Thymus (tissue), 11 donors: Measurements from ENCODE around the gene CGN. TPM values are rescaled to one million over a fixed set of nuclear protein-coding genes. Genes with fewer than 3 reads are reported as not detected.

Experiments
- DNase-seq, 9 donors: peaks; one replicate each; pipeline ENCODE4 v3.0.0-alpha.2; 2013; ENCODE audit warnings: low spot score in 9 of 9, low read depth in 6 of 9, missing footprints in 1 of 9
- H3K27ac ChIP-seq, 2 donors: one replicate each; pipeline ENCODE4 v1.5.1; 2013; ENCODE audit warnings: control low read depth in 1 of 2, low read depth in 1 of 2, low read length in 1 of 2, mild to moderate bottlenecking in 1 of 2, moderate library complexity in 1 of 2
- H3K27me3 ChIP-seq, 2 donors: one replicate each; pipeline ENCODE4 v1.5.1; 2013; ENCODE audit warnings: low read length in 1 of 2; ENCODE audit not compliant: control insufficient read depth in 2 of 2, insufficient read depth in 1 of 2
- H3K36me3 ChIP-seq, 2 donors: one replicate each; pipeline ENCODE4 v1.5.1; 2013; ENCODE audit warnings: low read length in 1 of 2, mild to moderate bottlenecking in 1 of 2, moderate library complexity in 1 of 2; ENCODE audit not compliant: control insufficient read depth in 2 of 2, insufficient read depth in 2 of 2
- H3K4me1 ChIP-seq, 2 donors: one replicate each; pipeline ENCODE4 v1.5.1; 2013; ENCODE audit warnings: low read length in 2 of 2; ENCODE audit not compliant: control insufficient read depth in 2 of 2, insufficient read depth in 2 of 2
- H3K4me3 ChIP-seq, 2 donors: one replicate each; pipeline ENCODE4 v1.5.1; 2013; ENCODE audit warnings: low read length in 2 of 2, control low read depth in 1 of 2, mild to moderate bottlenecking in 1 of 2
- H3K9me3 ChIP-seq, 2 donors: one replicate each; pipeline ENCODE4 v1.5.1; 2013; ENCODE audit warnings: low read length in 1 of 2, mild to moderate bottlenecking in 1 of 2; ENCODE audit not compliant: control insufficient read depth in 2 of 2, insufficient read depth in 1 of 2
- WGBS: extraction: QIAGEN DNeasy Blood & Tissue Kit; methylation state at CpG from one replicate; pipeline ENCODE4 v1.1.7; 2013; 5-methylcytosine and 5-hydroxymethylcytosine counted together
- polyA plus RNA-seq: library from polyadenylated mRNA; stranded (reverse); fragments of 200-250 nt; gene quantifications from one replicate; pipeline ENCODE4 v1.2.3, GENCODE V29; 2013
- total RNA-seq: library from RNA; stranded (reverse); fragments of 120-200 nt; gene quantifications from one replicate; pipeline ENCODE4 v1.2.4, GENCODE V29; 2013
- donor health status: healthy.

The CGN gene
- total and polyA plus RNA-seq, 2 donors: 0.90 to 2.8 TPM

GRCh38 chr1:151570819-151571218 lies 59.6 kb downstream of the CGN start:
- Histone ChIP-seq H3K36me3 (no peaks in the 10 kb centered on the region), H3K27ac (no peak overlapping the region), H3K9me3 (no peaks in the 10 kb centered on the region), H3K4me3 (no peak overlapping the region), H3K27me3 (no peaks in the 10 kb centered on the region), H3K4me1 (no peaks in the 10 kb centered on the region)
- no peak for DNase-seq
- 82% methylated on average over 1 of the region's 1 CpG for WGBS

GRCh38 chr1:151574575-151575529 lies 63.7 kb downstream of the CGN start:
- Histone ChIP-seq H3K27ac (no peak overlapping the region), H3K36me3 (peaks cover 0 to 3% of the 10 kb centered on the region in 2 donors), H3K4me3 (no peak overlapping the region), H3K27me3 (no peaks in the 10 kb centered on the region), H3K9me3 (no peaks in the 10 kb centered on the region), H3K4me1 (no peaks in the 10 kb centered on the region)
- no peak for DNase-seq
- 96% methylated on average over 12 of the region's 12 CpGs for WGBS

GRCh38 chr1:151577173-151577572 lies 66.0 kb downstream of the CGN start:
- H3K36me3 ChIP-seq: peaks cover 0 to 3% of the 10 kb centered on the region in 2 donors

GRCh38 chr1:151578941-151579340 lies 67.8 kb downstream of the CGN start:
- H3K27ac ChIP-seq: no peak overlapping the region
- H3K36me3 ChIP-seq: peaks cover 0 to 3% of the 10 kb centered on the region in 2 donors
- H3K4me1 ChIP-seq: no peaks in the 10 kb centered on the region
- no peak for DNase-seq
- WGBS: 97% methylated on average over 1 of the region's 1 CpG
- H3K27me3 ChIP-seq: no peaks in the 10 kb centered on the region
- no peak overlapping the region for H3K4me3 ChIP-seq
- no peaks in the 10 kb centered on the region for H3K9me3 ChIP-seq

More at GRCh38 chr1:151577173-151577572, 66.0 kb downstream of the CGN start:
- H3K4me3 ChIP-seq: no peak overlapping the region
- no peak overlapping the region for H3K27ac ChIP-seq
- WGBS: 97% methylated on average over 2 of the region's 2 CpGs
- H3K9me3 ChIP-seq: no peaks in the 10 kb centered on the region
- no peaks in the 10 kb centered on the region for H3K27me3 ChIP-seq
- no peak for DNase-seq
- no peaks in the 10 kb centered on the region for H3K4me1 ChIP-seq

GRCh38 chr1:151579436-151580225 lies 68.4 kb downstream of the CGN start:
- Histone ChIP-seq H3K27me3 (no peaks in the 10 kb centered on the region), H3K4me1 (no peaks in the 10 kb centered on the region), H3K4me3 (no peak overlapping the region), H3K36me3 (peaks cover 0 to 3% of the 10 kb centered on the region in 2 donors), H3K9me3 (no peaks in the 10 kb centered on the region), H3K27ac (no peak overlapping the region)
- 91% methylated on average over 8 of the region's 8 CpGs for WGBS
- DNase-seq: no peak

GRCh38 chr1:151581451-151581850 lies 70.3 kb downstream of the CGN start:
- no peaks in the 10 kb centered on the region for H3K36me3 ChIP-seq
- no peak overlapping the region for H3K27ac ChIP-seq
- no peaks in the 10 kb centered on the region for H3K27me3 ChIP-seq
- H3K9me3 ChIP-seq: no peaks in the 10 kb centered on the region
- WGBS: 91% methylated on average over 5 of the region's 5 CpGs
- no peak for DNase-seq
- H3K4me3 ChIP-seq: no peak overlapping the region
- H3K4me1 ChIP-seq: no peaks in the 10 kb centered on the region

GRCh38 chr1:151581921-151582320 lies 70.7 kb downstream of the CGN start:
- WGBS: 94% methylated on average over 1 of the region's 1 CpG
- no peak overlapping the region for H3K4me3 ChIP-seq
- no peaks in the 10 kb centered on the region for H3K9me3 ChIP-seq
- DNase-seq: no peak
- no peak overlapping the region for H3K27ac ChIP-seq
- no peaks in the 10 kb centered on the region for H3K4me1 ChIP-seq
- H3K27me3 ChIP-seq: no peaks in the 10 kb centered on the region
- H3K36me3 ChIP-seq: no peaks in the 10 kb centered on the region

- no peaks in the 10 kb centered on the region for H3K36me3 ChIP-seq
- H3K27ac ChIP-seq: no peak overlapping the region
- no peak overlapping the region for H3K4me3 ChIP-seq
- 98% methylated on average over 2 of the region's 2 CpGs for WGBS
- H3K27me3 ChIP-seq: no peaks in the 10 kb centered on the region
- H3K4me1 ChIP-seq: no peaks in the 10 kb centered on the region
- no peak for DNase-seq
- H3K9me3 ChIP-seq: no peaks in the 10 kb centered on the region
These were observed 72.6 kb downstream of the CGN start for GRCh38 chr1:151583796-151584195.

- 85% methylated on average over 6 of the region's 6 CpGs for WGBS
- DNase-seq: no peak
- Histone ChIP-seq H3K27ac (no peak overlapping the region), H3K27me3 (no peaks in the 10 kb centered on the region), H3K9me3 (no peaks in the 10 kb centered on the region), H3K4me1 (no peaks in the 10 kb centered on the region), H3K4me3 (no peak overlapping the region), H3K36me3 (no peaks in the 10 kb centered on the region)
These were observed 73.1 kb downstream of the CGN start for GRCh38 chr1:151584278-151584677.
